G401 (cell line): ENCODE measurements around the gene GJC3. TPM values are rescaled to one million over a fixed set of nuclear protein-coding genes. Genes with fewer than 3 reads are reported as not detected.
A peak's percentile ranks its signal among the peaks of the same experiment; 100 is the strongest.
"Not testable (repeated sequence)": the region's sequence is repeated elsewhere in the genome, so short reads cannot be mapped to it uniquely, and the experiment has no call there.

Experiments
- DNase-seq: peaks from one replicate; pipeline ENCODE4 v3.0.0-alpha.2; 2015; ENCODE audit warnings: low spot score
- in situ Hi-C: cut with HindIII; loops from 2 replicates; pipeline ENCODE4 v1.10.0; 2016; ENCODE audit warnings: low sequenced_read_pairs, mixed read lengths
- total RNA-seq: library from RNA; depleted of rRNA; stranded (reverse); fragments of >200 nt; shearing (Covaris generic); gene quantifications from 2 replicates; pipeline ENCODE4 v1.2.3, GENCODE V29; 2014; rRNA removed

Gene GJC3, protein sequence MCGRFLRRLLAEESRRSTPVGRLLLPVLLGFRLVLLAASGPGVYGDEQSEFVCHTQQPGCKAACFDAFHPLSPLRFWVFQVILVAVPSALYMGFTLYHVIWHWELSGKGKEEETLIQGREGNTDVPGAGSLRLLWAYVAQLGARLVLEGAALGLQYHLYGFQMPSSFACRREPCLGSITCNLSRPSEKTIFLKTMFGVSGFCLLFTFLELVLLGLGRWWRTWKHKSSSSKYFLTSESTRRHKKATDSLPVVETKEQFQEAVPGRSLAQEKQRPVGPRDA
- total RNA-seq = not detected in 2 replicates

DNA sequence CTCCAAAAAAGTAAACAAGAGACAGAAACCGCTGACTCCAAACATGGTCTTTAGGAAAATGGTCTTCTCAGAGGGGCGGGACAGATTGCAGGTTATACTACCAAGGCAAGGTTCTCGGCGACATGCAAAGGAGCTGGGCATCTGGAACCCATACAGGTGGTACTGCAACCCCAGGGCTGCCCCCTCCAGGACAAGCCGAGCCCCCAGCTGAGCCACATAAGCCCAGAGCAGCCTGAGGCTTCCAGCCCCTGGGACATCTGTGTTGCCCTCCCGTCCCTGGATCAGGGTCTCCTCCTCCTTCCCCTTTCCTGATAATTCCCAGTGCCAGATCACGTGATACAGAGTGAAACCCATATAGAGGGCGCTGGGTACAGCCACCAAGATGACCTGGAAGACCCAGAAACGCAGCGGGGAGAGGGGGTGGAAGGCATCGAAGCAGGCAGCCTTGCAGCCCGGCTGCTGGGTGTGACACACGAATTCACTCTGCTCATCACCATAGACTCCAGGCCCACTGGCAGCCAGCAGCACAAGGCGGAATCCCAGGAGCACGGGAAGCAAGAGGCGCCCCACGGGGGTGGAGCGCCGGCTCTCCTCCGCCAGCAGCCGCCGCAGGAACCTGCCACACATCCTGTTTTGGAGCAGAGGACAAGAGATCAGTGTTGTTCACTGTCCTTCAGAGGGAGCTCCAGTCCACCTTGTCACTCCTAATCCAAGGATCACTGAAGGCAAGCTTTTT is at the start of gene GJC3:
TSS of gene GJC3 (minus strand) at position 627 of the 736 bp plus-strand sequence. CDS start at position 627, 0 bp downstream.
- peak; percentile 70 for DNase-seq
- in situ Hi-C loops = no loop called here

DNA sequence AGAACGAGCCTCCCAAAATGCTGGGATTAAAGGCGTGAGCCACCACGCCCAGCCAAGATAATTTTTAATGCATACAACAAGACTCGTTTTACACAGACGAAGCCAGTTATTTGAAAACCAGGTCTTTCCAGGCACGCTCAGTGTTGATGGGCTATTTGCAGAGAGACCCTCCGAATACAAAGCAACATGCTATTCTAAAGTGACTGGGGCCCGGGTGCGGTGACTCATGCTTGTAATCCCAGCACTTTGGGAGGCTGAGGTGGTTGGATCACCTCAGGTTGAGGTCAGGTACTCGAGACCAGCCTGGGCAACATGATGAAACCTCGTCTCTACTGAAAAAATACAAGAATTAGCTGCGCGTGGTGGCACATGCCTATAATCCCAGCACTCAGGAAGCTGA is 47.2 kb upstream of the GJC3 start:
- in situ Hi-C loops = no loop called here
- no peak for DNase-seq

DNA sequence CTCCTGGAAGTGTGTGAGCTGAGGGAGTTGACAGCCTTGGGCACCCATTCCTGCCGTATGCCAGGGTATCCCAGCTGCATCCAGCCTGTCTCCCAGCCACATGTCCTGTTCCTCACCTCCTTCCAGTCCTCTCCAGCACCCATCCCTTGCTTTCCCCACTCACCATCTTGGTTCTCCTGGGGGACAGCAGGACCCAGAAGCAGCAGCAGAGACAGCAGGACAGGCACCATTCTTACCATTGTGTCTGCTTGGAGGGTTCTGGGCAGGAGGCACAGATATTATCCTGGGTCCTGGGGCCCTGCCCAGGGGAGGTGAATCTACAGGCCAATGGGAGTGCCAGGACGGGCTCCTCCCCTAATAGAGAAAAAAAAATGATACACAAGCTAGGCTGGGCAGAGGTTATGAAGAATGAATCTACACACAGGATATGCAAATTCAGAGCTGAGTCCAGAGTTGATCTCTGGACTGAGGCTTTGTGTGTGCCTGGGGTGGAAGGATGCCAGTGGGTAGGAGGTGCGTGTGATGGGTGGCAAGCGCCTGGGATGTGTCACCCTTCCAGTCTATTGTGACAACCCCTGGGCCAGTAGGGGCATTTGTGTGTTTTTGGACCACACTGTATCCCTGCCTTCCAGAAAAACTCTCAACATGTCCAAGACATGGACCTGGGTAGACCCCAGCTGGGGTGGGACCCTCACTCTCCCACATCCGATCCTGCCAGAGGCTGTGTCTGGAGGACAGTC is 46.5 kb upstream of the GJC3 start, which contains the start of gene AZGP1:
TSS of gene AZGP1 (minus strand) at position 250 of the 740 bp plus-strand sequence. CDS start at position 239, 11 bp downstream.
- in situ Hi-C loops = no loop called here

DNA sequence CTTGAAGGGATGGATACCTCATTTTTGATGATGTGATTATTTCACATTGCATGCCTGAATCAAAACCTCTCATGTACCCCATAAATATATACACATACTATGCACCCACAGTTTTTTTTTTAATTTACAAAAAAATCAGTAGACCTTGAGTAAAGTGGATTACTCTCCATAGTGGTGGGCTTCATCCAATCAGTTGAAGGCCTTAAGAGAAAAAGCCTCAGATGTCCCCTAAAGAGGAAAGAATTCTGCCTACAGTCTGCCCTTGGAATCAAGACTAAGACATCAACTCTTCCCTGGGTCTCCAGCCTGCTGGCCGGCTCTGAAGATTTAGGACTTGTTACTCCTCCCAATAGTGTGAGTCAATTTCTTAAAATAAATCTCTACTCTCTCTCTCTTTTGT is 45.3 kb upstream of the GJC3 start:
- in situ Hi-C loops = no loop called here
- DNase-seq = no peak

More for the DNA sequence above, 46.5 kb upstream of the GJC3 start, which contains the start of gene AZGP1:
- DNase-seq = no peak

DNA sequence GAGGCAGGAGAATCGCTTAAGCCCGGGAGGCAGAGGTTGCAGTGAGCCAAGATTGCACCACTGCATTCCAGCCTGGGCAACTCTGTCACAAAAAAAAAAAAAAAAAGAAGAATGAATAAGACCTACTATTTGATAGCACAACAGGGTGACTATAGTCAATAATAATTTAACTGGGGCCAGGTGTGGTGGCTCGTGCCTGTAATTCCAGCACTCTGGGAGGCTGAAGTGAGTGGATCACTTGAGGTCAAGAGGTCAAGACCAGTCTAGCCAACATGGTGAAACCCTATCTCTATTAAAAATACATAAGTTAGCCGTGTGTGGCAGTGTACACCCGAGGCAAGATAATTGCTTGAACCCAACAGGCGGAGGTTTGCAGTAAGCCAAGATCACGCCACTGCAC is 44.4 kb upstream of the GJC3 start:
- DNase-seq, in situ Hi-C loops: not testable (repeated sequence)

DNA sequence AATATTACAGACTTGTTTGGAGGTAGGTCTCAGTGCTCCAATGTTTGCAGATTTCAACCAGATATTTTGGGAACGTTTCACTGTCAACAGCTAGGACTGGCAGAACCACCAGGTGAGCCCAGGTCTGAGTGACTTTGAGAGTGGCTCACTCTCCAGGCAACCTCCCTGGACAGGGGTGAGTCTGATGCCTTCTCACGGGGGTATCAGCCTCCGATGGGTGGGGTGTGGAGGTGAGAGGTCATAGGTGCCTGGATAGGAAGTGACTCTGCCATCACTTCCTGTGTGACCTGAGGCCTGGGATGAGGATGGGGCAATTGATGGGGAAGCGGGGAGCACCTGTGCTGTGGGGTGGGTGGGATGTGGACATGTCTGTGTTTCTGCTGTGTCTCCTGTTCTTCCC is 41.8 kb upstream of the GJC3 start:
- DNase-seq = no peak
- in situ Hi-C loops = no loop called here

DNA sequence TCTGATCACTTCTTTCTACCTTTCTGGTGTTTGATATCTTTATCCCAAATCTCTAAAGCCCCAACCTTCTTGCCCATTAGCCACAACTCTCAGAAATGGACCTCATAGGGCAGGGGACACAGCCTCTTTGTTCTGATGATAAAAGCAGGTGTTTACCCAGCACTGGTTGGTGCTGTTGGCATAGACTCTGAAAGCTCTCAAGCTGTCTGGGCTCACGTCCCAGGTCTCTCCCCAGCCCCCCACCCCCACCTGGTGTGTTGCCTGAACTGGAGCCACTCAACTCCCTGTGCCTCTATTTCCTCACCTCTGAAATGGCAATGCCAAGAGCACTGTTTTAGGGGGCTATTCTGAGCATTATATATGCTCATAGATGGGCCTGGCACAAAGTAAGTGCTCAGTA is 40.4 kb upstream of the GJC3 start:
- DNase-seq, in situ Hi-C loops: not testable (repeated sequence)

DNA sequence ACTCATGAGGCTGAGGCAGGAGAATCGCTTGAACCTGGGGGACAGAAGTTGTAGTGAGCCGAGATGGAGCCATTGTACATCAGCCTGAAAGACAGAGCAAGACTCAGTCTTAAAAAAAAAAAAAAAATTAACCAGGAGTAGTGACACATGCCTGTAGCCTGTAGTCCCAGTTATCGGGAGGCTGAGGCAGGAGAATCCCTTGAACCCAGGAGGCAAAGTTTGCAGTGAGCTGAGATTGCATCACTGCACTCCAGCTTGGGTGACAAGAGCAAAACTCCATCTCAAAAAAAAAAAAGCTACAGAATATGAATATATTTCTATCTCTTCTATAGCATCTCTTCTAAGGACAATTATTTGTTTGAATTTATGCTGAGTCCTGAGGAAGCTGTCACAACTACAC is 39.9 kb upstream of the GJC3 start:
- in situ Hi-C loops = no loop called here
- no peak for DNase-seq

DNA sequence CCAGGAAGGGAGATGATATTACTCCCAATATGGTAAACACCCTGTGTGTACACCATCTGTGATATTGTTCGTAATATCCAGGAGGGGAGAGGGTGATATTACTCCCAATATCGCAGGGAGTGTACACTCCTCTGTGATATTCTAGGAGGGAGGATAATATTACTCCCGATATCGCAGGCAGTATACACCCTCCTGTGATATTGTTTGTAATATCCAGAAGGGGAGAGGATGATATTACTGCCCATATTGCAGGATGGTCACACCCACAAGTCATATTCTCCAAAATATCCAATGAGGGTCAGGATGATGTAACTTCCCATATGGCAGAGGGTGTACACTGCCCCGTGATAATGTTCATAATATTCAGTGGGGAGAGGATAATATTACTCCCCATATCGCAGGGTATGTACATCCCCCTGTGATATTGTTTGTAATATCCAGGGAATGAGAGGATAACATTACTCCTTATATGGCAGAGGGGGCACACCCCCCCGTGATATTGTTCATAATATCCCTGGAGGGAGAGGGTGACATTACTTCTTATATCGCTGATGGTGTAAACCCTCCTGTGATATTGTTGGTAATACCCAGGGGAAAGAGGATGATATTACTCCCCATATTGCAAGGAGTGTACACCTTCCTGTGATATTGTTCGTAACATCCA is 29.3 kb upstream of the GJC3 start:
- DNase-seq = no peak
- in situ Hi-C loops = no loop called here

DNA sequence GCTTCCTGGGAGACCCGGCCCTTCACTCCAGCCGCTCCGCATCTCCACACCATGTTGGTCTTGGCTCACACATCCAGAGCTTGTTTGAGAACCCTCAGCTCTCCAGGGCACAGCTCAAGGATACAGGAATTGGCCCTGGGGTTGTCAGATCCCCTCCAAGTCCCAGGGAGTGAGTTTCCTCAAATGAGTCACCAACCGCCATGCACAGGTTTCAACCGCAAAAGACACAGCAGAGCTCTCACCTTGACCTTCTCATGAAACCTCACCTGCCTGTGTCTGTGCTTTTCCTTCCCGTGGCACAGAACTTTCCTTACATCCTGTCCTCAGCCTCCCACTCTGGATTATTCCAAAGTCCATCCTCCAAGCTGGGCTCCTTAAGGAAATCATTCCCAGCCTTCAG is 25.8 kb upstream of the GJC3 start:
- in situ Hi-C loops = no loop called here
- DNase-seq = no peak

DNA sequence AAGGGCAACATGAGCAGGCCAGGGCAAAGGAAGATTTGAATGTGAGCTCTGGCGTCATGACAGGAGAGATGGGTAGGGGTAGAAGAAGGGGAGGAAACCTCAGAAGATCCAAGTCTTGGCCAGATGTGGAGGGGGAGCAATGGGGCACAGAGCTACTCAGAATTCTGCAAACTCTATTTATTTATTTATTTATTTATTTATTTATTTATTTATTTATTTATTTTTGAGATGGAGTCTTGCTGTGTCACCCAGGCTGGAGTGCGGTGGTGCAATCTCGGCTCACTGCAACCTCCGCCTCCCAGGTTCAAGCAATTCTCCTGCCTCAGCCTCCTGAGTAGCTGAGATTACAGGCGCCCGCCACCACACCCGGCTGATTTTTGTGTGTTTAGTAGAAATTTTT is 25.2 kb upstream of the GJC3 start:
- DNase-seq, in situ Hi-C loops: not testable (repeated sequence)

DNA sequence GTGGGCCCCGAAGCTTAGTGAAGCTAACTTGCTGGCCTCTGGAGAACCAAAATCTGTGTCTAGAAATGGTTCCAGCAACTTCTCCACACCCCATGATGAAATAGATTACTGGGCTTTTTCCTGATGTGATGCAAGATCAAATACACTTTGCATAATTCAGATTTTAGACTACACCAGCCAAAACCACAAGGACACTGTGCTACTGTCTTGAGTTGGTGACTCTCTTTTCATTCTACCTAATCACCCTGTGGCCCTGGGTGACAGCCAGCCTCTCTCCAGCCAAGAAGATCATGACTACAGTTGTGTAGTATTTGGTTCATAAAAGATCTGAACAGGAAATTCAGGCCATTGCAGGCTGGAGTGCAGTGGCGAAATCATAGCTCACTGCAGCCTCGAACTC is 24.2 kb upstream of the GJC3 start:
- no peak for DNase-seq
- in situ Hi-C loops = no loop called here

DNA sequence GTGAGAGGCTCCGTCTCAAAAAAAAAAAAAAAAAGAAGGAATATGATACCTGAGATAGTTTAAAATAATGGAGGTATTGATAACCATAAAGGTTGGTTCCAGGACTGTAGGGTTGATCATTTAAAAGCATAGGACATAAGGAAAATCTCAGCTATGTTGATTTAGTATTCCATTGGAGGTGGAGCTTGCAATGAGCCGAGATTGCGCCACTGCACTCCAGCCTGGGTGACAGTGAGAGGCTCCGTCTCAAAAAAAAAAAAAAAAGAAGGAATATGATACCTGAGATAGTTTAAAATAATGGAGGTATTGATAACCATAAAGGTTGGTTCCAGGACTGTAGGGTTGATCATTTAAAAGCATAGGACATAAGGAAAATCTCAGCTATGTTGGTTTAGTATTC is 23.2 kb upstream of the GJC3 start:
- DNase-seq, in situ Hi-C loops: not testable (repeated sequence)

DNA sequence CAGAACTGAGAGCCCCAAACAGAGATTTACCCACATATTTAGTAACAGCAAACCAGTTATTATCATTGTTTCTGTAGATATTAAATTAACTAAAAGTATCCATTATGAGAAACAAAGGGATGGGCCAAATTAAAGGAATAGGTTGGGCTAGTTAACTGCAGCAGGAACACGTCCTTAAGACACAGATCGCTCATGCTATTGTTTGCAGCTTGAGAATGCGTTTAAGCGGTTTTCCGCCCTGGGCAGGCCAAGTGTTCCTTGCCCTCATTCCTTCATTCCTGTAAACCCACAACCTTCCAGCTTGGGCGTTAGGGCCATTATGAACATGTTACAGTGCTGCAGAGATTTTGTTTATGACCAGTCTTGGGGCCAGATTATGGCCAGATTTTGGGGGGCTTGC is 21.4 kb upstream of the GJC3 start:
- in situ Hi-C loops, DNase-seq: not testable (repeated sequence)

DNA sequence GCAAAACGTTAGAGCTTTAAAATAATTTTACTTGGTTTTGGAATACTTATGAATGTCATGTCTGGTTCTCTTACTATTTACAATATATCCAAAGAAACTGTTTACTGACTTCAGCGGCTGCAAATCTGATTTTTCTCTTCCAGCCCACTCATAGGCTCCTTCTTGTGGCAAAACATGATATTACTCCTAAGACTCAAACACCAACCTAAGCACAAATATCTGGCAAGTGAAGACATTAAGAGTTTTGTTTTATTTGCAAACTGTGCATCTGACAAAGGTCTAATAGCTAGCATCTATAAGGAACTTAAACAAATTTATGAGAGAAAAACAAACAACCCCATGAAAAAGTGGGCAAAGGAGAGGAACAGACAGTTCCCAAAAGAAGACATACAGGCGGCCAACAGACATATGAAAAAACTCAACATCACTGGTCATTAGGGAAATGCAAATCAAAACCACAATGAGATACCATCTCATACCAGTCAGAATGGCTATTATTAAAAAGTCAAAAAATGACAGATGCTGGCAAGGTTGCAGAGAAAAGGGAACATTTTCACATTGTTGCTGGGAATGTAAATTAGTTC is 20.3 kb upstream of the GJC3 start:
- in situ Hi-C loops = no loop called here
- DNase-seq = no peak

DNA sequence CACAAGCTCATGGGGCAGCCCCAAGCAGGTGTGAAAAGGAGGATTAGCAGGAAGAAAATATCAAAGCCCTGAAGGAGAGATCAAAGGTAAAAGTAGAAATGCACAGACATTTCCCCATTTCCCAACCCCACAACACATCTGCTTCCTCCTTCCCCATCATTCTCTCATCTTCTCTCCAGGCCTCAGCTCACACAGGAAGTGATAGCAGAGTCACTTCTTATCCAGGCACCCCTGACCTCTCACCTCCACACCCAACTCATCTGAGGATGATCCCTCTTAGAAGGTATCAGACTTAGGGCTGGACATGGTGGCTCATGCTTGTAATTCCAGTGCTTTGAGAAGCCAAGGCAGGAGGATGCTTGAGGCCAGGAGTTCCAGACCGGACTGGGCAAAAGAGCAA is 18.2 kb upstream of the GJC3 start:
- DNase-seq = no peak
- in situ Hi-C loops = no loop called here

DNA sequence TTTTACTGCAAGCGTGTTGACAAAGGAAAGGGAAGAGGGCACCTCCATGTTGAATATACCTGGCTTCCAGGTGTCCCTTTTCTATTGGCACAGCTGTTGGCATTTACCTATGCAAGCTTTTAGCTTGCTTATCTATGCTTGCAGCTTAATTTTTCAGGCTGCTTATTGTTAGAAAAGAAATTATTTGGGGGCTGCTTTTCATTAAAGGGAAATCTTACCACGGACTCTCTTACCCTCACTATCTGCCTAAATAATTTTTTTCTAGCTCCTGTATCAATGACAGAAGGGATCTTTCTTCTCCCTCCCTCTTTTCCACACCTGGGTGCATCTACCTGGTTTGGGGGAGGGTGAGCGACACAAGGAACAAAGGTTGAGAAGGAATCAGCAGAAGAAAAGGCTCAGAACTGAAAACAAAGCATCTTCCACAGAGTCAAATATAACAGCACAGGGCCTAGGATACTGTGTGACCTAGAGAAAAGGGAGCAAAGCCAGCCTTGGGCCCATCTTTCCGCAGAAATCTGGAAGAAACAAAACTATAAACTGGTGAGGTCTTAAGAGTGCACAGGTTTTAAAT is 15.2 kb upstream of the GJC3 start:
- in situ Hi-C loops = no loop called here
- no peak for DNase-seq

DNA sequence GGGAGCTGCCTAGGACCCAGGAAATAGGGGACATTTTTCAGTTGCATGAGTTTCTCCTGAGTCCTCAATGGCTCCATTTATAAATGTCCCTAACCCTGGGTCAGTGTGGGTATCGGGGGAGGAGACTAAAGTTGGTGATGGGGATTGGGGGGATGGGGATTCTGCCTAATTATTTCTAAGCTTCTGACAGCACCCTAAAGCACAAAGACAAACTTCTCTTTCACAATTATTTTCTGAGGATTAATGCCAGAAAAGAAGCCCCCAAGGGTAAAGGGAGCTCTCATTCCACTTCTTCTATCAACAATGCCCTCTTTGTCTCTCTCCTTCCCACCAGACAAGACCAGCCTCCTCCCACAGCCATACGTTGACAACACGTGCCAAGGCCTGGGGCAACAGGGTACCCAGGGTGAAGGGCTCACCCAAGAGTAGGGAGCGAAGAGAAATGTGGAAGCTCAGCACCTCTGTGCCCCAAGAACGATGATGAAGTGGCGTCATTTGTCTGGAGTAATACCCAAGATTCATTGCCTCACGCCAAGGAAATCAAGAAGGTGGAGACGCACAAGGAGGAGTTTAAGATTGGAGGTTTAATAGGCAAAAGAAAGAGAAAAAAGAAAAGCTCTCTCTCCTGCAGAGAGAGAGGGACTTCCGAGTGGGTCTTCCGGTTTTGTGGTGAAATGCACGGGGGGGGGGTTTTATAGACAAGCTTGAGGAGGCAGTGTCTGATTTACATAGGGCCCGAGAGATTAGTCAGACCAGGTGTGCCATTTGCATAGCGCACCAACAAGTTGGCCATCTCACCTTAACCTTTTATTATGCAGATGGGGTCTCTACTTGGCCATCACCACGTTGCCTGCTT is 14.4 kb upstream of the GJC3 start:
- in situ Hi-C loops = no loop called here
- no peak for DNase-seq
